Measurements from ENCODE around the gene TOM1L1. TPM values are rescaled to one million over a fixed set of nuclear protein-coding genes. Genes with fewer than 3 reads are reported as not detected.

TOM1L1 gene
- total RNA-seq, 1 donor = 5.8 TPM

GRCh38 chr17:54882950-54883349 lies 17.7 kb upstream of the TOM1L1 start:
- no peak overlapping the region for H3K4me3 ChIP-seq (ENCODE audit: low read depth, low read length)
- TF ChIP-seq, protein P1, sequence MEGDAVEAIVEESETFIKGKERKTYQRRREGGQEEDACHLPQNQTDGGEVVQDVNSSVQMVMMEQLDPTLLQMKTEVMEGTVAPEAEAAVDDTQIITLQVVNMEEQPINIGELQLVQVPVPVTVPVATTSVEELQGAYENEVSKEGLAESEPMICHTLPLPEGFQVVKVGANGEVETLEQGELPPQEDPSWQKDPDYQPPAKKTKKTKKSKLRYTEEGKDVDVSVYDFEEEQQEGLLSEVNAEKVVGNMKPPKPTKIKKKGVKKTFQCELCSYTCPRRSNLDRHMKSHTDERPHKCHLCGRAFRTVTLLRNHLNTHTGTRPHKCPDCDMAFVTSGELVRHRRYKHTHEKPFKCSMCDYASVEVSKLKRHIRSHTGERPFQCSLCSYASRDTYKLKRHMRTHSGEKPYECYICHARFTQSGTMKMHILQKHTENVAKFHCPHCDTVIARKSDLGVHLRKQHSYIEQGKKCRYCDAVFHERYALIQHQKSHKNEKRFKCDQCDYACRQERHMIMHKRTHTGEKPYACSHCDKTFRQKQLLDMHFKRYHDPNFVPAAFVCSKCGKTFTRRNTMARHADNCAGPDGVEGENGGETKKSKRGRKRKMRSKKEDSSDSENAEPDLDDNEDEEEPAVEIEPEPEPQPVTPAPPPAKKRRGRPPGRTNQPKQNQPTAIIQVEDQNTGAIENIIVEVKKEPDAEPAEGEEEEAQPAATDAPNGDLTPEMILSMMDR (IDR thresholded peaks at IDR 0.05; ENCODE audit: insufficient read depth, low read length) = no peak
- DNase-seq (ENCODE audit: low read depth) = no peak

DNA sequence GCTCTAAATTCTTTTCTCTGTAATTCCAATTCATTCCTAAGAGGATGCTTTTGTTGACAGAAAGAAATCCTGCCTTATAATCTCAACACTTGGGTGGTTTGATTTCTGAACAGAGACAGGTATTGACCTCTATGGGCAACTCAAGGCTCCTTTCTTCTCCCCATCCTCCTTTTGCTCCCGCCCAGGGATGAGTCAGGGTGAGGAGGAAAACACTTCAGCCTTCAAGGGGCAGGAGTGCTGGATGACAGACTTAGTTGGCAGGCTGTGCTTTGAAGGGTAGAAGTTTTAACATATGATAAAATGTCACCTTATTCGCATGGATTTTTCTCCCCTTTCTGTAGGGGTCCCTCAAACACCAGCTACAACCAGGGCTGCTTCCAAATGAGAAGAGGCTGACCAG lies 16.7 kb upstream of the TOM1L1 start:
- TF ChIP-seq, protein P1 (IDR thresholded peaks at IDR 0.05; ENCODE audit: insufficient read depth, low read length) = no peak
- no peak for DNase-seq (ENCODE audit: low read depth)
- no peak overlapping the region for H3K4me3 ChIP-seq (ENCODE audit: low read depth, low read length)

DNA sequence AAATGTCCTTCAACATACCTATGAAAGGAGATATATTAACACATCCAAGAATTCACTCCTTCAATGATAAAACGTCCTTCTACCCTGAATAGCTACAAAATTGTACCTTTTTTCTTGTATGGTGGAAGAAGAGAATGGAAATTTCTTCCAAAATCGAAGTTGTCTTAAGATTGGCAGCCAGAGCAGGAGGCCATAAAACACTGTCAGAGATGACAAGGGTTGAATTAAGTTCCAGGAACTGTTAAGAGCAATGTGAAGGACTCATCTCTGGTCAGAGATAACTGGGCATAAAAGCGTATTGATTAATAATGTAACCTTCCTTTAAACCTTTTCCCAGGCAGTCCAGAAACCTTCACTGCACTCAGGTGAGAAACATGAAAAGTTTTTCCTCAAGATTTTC lies 12.9 kb upstream of the TOM1L1 start:
- no peak overlapping the region for H3K4me3 ChIP-seq (ENCODE audit: low read depth, low read length)
- no peak for DNase-seq (ENCODE audit: low read depth)
- TF ChIP-seq, protein P1 (IDR thresholded peaks at IDR 0.05; ENCODE audit: insufficient read depth, low read length) = no peak

GRCh38 chr17:54888254-54888653 lies 12.4 kb upstream of the TOM1L1 start:
- TF ChIP-seq, protein P1 (IDR thresholded peaks at IDR 0.05; ENCODE audit: insufficient read depth, low read length) = no peak

GRCh38 chr17:54888981-54889380 lies 11.7 kb upstream of the TOM1L1 start:
- DNase-seq (ENCODE audit: low read depth) = no peak

More at GRCh38 chr17:54888254-54888653, 12.4 kb upstream of the TOM1L1 start:
- no peak overlapping the region for H3K4me3 ChIP-seq (ENCODE audit: low read depth, low read length)
- DNase-seq (ENCODE audit: low read depth) = no peak

GRCh38 chr17:54891176-54891821 lies 9.4 kb upstream of the TOM1L1 start:
- TF ChIP-seq, protein P1 (IDR thresholded peaks at IDR 0.05; ENCODE audit: insufficient read depth, low read length) = peak; percentile 43
- no peak overlapping the region for H3K4me3 ChIP-seq (ENCODE audit: low read depth, low read length)
- peak; percentile 80 for DNase-seq (ENCODE audit: low read depth)

More at GRCh38 chr17:54888981-54889380, 11.7 kb upstream of the TOM1L1 start:
- H3K4me3 ChIP-seq (ENCODE audit: low read depth, low read length) = no peak overlapping the region
- TF ChIP-seq, protein P1 (IDR thresholded peaks at IDR 0.05; ENCODE audit: insufficient read depth, low read length) = no peak

DNA sequence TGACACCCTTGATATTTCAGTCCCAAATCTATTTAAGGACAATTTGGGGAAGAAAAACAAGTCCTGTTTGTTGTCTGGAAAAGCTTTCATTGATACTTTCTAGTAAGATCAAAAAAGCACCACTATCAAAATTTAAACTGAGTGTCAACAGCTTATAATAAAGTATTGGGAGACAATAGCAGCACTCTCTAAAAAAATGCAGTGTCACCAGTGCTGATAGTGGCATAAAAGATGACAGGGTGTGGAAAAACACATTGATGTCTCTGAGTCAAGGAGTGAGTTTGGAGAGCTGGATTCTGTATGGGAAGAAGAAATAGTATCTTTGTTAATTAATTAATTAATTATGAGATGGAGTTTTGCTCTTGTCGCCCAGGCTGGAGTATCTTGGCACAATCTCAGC lies 8.3 kb upstream of the TOM1L1 start:
- DNase-seq (ENCODE audit: low read depth) = no peak
- TF ChIP-seq, protein P1 (IDR thresholded peaks at IDR 0.05; ENCODE audit: insufficient read depth, low read length) = no peak
- H3K4me3 ChIP-seq (ENCODE audit: low read depth, low read length) = no peak overlapping the region
